Measurements from ENCODE around the gene CLDN4. TPM values are rescaled to one million over a fixed set of nuclear protein-coding genes. Genes with fewer than 3 reads are reported as not detected.
"Not testable (repeated sequence)": the region's sequence is repeated elsewhere in the genome, so short reads cannot be mapped to it uniquely, and the experiment has no call there.

Gene CLDN4
- total RNA-seq, 1 donor from 2014 or later, result 0.21 TPM

GRCh38 chr7:73831834-73832651, 1.2 kb downstream of the CLDN4 start:
- Histone ChIP-seq H3K36me3 (no peaks in the 10 kb centered on the region), H3K9me3 (no peaks in the 10 kb centered on the region), H3K27ac (no peak overlapping the region), H3K4me1 (peaks cover 3 to 9% of the 10 kb centered on the region in 2 donors), H3K27me3 (no peaks in the 10 kb centered on the region), H3K4me3 (no peak overlapping the region)
- intact Hi-C loops (cut with DNase I), result no loop called here
- no peak for DNase-seq (ENCODE audit: low spot score in 2 of 2)
- no peak for TF ChIP-seq CTCF (IDR thresholded peaks at IDR 0.05)

DNA sequence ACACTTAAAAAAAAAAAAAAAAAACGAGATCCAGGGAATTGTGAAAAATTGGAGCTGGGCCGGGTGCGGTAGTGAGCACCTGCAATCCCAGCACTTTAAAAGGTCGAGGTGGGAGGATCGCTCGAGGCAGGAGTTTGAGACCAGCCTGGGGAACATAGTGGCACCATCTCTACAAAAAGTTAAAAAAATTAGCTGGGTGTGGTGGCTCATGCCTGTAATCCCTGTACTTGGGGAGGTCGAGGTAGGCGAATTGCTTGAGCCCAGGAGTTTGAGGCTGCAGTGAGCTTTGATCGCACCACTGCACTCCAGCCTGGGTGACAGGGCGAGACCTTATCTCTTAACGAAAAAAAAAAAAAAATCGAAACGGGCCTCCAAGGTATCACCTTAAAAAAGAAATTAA, 2.0 kb downstream of the CLDN4 start:
- Histone ChIP-seq H3K36me3 (no peaks in the 10 kb centered on the region), H3K27ac (no peak overlapping the region), H3K4me3 (no peak overlapping the region), H3K9me3 (no peaks in the 10 kb centered on the region), H3K27me3 (no peaks in the 10 kb centered on the region), H3K4me1 (peaks cover 0 to 6% of the 10 kb centered on the region in 2 donors)
- DNase-seq (ENCODE audit: low spot score in 2 of 2), result no peak
- intact Hi-C loops (cut with DNase I), result no loop called here
- no peak for TF ChIP-seq CTCF (IDR thresholded peaks at IDR 0.05)

GRCh38 chr7:73833251-73833919, 2.6 kb downstream of the CLDN4 start:
- intact Hi-C loops (cut with DNase I), result no loop called here
- Histone ChIP-seq H3K4me3 (no peak overlapping the region), H3K27me3 (no peaks in the 10 kb centered on the region), H3K4me1 (peaks cover 0 to under 1% of the 10 kb centered on the region in 2 donors), H3K36me3 (no peaks in the 10 kb centered on the region), H3K27ac (no peak overlapping the region), H3K9me3 (no peaks in the 10 kb centered on the region)
- no peak for TF ChIP-seq CTCF (IDR thresholded peaks at IDR 0.05)
- no peak for DNase-seq (ENCODE audit: low spot score in 2 of 2)

GRCh38 chr7:73834626-73835191, 3.9 kb downstream of the CLDN4 start:
- no peaks in the 10 kb centered on the region for H3K36me3 ChIP-seq
- H3K27ac ChIP-seq, result no peak overlapping the region
- intact Hi-C loops (cut with DNase I), result no loop called here
- no peaks in the 10 kb centered on the region for H3K9me3 ChIP-seq
- no peaks in the 10 kb centered on the region for H3K27me3 ChIP-seq
- no peak overlapping the region for H3K4me3 ChIP-seq
- TF ChIP-seq CTCF (IDR thresholded peaks at IDR 0.05), result no peak
- H3K4me1 ChIP-seq, result no peaks in the 10 kb centered on the region
- no peak for DNase-seq (ENCODE audit: low spot score in 2 of 2)

DNA sequence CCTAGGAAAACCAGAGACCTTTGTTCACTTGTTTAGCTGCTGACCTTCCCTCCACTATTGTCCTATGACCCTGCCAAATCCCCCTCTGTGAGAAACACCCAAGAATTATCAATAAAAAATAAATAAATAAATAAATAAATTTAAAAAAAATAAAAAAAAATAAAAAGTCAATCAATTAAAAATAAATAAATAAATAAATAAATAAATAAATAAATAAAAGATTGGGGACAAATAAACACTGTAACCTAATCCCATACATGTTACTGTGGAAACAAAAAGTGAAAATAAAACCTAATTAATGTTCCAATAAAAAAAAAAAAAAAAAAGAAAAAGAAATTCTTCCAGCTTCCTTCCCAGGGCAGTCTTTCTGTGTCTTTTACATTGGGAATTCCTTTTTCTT, 6.4 kb downstream of the CLDN4 start:
- DNase-seq (ENCODE audit: low spot score in 2 of 2); intact Hi-C loops (cut with DNase I): not testable (repeated sequence)

GRCh38 chr7:73838642-73839041, 7.8 kb downstream of the CLDN4 start:
- H3K27me3 ChIP-seq, result no peaks in the 10 kb centered on the region
- H3K4me1 ChIP-seq, result peaks cover 0 to 5% of the 10 kb centered on the region in 2 donors
- intact Hi-C loops (cut with DNase I), result no loop called here
- H3K27ac ChIP-seq, result no peak overlapping the region
- DNase-seq (ENCODE audit: low spot score in 2 of 2), result no peak
- no peak overlapping the region for H3K4me3 ChIP-seq
- H3K9me3 ChIP-seq, result no peaks in the 10 kb centered on the region
- no peak for TF ChIP-seq CTCF (IDR thresholded peaks at IDR 0.05)
- H3K36me3 ChIP-seq, result no peaks in the 10 kb centered on the region

More for the DNA sequence above, 6.4 kb downstream of the CLDN4 start:
- H3K9me3 ChIP-seq, H3K4me3 ChIP-seq, H3K27me3 ChIP-seq, H3K36me3 ChIP-seq, H3K27ac ChIP-seq, H3K4me1 ChIP-seq: not testable (repeated sequence)

All from ascending aorta (tissue), 2 donors.